ELR (cell line): ENCODE measurements around the gene PELI2.

Source experiments
- DNase-seq: peaks from one replicate; pipeline ENCODE4 v3.0.0-alpha.2; 2015; ENCODE audit warnings: low read depth

Gene PELI2

DNA sequence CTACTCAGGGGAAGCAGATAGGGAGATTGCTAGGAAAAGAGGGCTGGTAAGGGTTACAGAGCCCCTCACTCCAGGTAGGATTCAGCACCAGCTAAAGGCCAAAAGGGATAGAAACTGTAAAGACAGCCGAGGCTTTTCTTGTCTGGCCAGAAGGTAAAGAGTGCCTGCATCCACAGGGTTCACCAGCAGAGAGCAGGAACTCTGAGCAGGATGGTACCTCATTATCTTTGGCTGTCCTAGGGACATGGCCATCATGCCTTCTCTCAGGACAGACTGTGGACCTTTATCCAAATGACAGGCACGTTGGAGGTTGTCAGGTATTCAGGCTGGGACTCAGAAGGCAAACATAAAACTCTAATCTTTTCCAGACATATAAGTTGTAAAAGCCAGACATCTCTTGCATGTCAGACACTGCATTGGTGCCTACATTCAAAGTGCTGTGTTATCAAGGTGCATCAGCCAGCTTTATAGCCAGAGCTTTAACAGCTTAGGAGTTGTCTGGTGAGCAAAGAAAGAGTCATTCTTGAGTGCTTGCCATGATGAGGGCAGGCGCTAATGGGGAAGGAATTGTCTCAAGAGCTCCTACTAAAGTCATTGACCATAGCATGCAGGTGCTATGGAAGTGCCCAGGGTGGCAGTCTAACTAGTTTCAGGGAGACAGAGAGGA, 89.5 kb downstream of the PELI2 start:
- DNase-seq, result no peak

DNA sequence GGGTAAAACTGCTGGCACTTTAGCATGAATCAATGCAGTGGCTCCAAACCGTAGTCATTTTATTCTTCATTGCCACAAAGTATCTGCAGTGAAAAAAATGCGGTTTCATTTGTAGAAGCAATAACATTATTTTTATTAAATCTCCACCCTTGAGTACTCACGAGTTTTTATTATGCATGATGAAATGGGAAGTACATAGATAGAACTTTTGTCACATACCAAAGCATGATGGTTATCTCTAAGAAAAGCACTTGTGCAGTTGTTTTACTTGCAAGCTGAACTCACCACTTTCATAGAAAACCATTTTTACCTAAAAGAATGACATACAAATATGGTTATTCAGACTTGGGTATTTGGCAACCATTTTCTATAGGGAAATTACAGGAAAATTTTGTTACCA, 90.3 kb downstream of the PELI2 start:
- DNase-seq, result no peak

DNA sequence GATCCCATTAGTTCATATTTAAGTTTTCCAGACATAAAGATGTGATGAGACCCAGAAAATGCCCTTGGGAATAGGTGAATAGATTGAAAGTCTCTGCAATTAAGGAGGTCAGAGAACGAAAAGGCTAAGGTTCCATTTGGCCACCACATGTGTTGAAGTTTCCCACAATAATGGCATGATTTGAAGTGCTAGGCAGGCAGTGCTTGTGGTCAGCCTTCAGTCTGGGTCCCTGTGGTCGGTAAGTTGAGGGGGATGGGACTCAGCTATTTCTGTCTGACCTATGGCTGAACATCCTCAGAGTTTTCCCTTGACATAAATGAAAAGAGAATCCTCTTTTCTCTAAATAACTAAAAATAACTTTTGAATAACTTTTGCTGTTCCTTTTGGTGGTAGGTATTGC, 92.4 kb downstream of the PELI2 start:
- no peak for DNase-seq

DNA sequence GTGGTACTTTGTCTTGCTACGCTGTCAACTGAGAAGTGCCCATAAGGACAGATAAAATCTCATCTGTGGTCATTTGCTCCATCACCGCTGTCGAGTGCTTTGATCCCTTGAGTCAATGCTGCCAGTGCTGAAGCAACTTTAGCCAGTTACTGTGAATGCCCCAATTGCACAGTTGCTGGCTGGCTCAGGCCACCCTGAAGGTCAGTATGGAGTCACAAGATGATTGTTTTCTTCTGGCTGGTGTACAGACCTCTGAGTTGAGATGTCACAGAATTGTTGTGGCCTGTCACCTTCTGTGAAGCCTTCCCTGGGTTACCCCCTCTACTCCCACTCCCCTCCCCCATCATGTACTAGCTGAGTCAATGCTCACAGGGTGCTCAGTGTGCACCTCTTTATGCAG, 92.9 kb downstream of the PELI2 start:
- DNase-seq, result no peak

DNA sequence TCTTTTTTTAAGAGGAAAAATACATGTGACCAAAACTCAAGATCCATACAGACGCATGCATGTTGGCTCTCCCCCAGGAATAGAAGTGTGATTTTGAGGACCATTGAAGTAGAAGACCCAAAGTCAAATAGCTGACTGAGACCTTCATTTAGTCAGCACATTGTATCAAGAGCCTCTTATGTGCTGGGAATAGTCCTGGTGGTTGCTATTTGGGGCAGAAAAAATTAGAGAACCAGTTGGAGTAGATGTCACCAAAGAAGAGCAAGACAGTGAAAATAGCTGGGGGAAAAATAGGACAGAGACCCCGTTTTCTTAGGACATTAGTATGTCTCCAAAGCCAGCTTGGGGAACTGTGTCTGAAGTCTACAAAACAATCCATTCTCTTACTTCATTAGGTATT, 93.6 kb downstream of the PELI2 start:
- DNase-seq, result no peak

DNA sequence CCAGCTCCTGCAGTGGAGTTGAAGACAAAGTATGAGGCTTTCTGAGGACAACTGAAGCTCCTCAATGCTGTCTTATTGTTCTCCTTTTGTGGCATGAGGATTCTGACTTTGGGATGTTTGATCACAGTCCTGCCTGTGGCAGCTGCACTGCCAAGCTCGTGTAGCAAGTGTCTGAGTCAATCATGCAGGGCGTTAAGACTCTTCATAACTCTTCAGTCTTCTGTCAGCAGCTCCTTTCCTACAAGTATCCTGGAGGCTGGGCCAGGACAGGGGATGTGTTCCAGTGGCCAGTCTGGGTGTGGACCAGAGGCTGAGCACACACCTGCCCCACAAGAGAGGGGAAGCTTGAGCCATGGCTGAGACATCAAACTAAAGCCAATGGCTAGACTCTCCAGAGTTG, 94.3 kb downstream of the PELI2 start:
- no peak for DNase-seq

DNA sequence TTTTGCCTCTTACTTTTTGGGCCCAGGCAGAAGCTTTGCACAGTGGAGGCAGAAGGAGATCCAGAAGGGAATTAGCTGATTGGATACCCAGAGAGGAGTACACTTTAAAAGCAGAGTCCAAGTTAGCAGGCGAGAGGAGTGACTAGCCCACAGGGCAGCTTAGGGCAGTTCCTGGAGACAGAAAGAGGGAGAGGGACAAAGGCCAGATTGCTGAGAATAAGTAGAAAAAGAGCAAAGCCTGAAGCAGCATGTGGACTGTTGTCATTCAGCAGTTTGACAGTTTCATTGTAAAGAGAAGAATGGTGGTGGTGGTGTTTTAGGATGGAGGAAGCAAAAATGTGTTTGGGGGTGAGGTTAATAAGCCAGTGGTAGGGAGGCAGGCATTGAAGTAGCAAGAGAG, 95.1 kb downstream of the PELI2 start:
- no peak for DNase-seq

DNA sequence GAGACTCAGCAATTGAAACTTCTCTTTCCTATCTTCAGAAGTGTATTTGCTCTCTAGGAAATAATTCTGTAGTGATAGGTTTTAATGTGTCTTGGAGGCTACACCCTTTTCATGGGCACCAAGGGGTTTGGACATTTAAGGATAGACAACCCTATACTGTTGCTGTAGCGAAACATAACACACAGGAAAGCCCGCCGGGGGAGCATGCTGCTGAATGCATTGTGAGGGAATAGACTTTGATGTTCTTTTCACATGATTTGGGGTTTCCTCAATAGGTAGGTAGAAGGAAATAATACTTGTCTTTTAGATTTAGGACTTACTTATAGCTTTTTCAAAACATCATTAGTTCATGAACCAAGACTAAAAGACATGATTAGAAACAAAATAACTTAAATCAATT, 97.0 kb downstream of the PELI2 start:
- no peak for DNase-seq

DNA sequence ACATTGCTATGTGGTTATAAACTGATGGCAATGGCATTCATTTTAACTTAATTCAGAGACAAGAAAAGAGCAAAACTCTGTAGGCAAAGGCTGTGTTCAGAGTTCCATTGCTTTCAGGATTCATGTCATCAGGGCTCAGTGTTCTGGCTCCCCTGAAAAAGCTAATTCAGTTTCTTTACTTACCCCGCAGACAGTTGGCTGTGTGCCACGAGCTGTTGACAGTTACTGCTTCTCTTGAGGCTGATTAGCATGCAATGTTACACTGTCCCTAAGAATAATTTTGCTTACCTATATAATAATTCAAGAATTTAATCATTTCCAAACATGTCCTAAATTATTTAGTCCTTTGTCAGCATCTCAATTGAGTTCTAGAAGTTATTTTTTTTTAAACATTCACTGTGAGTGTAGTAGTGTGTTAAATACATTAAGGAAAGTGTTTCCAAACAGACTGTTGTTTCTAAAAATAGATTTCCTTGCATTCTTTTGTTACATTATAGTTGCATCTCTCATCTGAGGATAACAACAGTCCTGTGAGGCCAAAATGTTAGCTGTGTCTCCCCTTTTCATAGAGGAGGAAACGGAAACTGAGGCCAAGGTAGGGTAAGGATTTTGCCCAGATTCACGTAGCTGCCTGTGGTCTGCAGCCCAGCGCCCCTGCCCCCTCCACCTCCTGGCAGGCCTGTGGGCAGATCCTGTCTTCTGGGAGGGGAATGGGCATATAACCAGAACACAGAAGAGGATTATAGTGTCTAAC, 98.6 kb downstream of the PELI2 start:
- DNase-seq, result no peak

- DNase-seq, result no peak
Observed at GRCh38 chr14:56217380-56218045, 99.3 kb downstream of the PELI2 start.

DNA sequence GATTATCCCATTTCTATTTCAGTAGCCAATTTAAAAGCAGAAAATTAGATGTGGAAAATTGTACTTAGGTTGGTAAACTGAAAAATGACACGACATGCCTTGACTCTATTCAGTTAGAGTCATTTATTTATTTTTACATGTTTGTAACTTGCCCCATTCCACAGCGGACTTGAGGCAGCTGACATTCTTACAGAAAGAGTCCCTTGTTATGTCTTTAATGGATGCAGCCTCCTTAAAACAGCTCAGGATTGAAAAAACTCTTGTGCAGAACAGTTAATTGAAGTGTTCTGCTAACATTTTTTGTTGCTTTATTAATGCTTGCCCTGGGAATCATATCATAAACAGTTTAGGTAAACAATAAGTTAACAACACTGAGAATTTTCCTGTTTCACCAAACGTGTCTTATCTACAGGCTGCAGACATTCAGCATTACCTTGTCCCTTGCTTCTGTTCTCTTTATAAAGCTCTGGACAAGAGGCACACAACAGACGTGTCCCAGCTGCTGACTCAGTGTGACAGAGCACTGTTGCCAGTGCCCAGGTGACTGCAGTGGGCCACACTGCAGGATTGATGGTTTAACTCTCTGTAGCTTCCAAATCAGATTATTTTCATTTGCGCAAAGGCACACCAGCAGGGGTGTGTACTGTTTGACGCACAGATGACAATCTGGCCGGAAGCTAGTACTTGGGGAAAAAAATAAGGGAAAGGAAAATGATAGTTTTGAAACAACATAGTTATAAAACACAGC, 101.6 kb downstream of the PELI2 start:
- no peak for DNase-seq

DNA sequence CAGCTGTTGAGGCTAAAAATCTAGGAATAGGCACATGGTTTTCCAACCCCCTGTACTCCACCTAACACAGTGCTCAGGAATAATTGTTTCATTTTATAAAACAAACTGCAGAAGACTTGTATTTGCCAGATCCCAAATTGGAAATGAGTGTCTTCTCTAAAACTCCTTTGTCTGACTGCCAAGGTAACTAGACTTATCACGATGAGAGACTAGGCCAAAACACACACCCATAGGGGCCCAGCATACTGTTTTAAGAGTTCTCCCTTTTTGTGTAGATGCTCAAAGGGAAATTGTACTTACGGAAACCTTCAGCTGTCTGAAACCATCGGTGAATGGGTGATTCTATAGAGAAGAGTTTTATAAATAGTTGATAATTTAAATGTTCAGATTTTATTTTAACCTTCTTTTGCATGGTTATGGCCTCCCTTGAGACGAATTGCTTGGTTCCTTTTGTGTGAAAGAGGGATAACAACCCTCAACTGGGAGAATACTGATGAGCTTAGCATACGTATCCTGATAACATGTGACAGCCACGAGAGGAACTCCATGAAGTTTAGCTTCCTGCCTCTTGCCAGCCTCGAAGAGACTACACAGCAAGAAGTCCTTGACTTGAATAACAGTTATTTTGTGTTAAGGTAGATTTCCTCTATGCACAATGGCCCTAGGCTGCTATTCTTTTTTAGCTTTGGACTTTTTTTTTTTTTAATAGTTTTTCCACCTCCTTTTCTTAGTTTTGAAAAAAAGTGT, 103.3 kb downstream of the PELI2 start:
- no peak for DNase-seq

- DNase-seq, result no peak
Observed at GRCh38 chr14:56224229-56224628, 106.0 kb downstream of the PELI2 start.

GRCh38 chr14:56224691-56225681, 106.8 kb downstream of the PELI2 start:
- DNase-seq, result no peak

DNA sequence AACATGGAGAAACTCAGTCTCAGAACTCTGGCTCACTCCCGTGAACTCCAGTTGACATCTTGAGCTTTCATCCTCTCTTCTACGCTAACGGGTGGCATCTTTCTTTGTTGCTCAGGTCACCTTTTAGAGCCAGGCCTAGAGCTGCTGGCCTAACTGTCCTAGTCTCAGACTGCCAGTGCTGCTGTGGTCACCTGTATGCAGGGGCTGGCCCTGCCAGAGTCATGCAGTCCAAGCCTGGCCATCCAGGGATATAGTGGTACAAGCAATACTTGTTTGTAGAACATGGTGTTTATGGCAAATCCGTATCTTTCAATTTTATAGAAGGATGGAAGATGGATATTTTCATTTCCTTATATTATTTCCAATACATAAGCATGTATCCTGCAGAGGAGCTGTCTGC, 117.2 kb downstream of the PELI2 start:
- no peak for DNase-seq

GRCh38 chr14:56237398-56237797, 119.2 kb downstream of the PELI2 start:
- DNase-seq, result no peak

- DNase-seq, result peak; percentile 8
Observed at GRCh38 chr14:56241461-56241860, 123.2 kb downstream of the PELI2 start.

GRCh38 chr14:56243110-56243509, 124.9 kb downstream of the PELI2 start:
- DNase-seq, result no peak

DNA sequence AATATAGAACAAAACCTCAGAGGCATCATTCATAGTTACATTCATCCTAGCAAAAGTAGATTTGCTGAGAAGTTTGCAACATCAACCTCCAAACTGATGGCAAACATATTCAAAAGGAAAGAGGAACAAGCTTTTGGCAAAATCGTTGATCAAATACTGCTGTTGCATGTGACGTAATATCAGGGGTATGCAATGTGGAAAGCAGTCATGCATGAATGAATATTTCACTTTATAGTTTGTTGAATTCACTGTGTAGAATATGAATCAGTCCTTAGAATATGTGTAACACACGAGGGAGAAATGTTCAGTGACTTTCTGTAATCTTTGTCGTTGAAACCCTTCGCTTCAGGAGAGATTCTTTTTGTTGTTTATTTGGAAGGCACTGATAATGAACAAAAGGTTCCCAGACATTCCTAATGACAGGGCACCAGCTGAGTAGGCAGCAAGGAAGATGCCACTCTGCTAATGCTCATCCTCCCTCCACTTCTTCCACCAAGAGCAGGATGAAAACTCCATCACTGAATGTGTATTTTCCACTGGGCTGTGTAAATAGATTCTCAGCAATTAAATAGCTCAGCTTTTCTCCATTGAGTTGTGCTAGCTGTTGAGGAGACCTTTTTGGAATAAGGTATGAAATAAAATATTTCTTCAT, 126.1 kb downstream of the PELI2 start:
- peak; percentile 62 for DNase-seq
